HCT116 (cell line): Measurements from ENCODE around the gene TKFC. TPM values are rescaled to one million over a fixed set of nuclear protein-coding genes. Genes with fewer than 3 reads are reported as not detected.
A peak's percentile ranks its signal among the peaks of the same experiment; 100 is the strongest.

Experiments
- ATAC-seq: fragments of 200-7000 bp; cut with Tn5 transposase; 2 replicates; pipeline ENCODE4 v1.9.1; 2020; ENCODE audit warnings: mild to moderate bottlenecking, moderate library complexity
- BruUV-seq: library from RNA; stranded (reverse); fragments of 400-500 nt; replicated peaks from 2 replicates; lab custom pipeline; 2021; lab: Mats Ljungman, UMichigan
- CTCF ChIA-PET: fragments of 300-600 bp; sonication (Branson Sonifier 250); formaldehyde crosslinking; loops from one replicate; lab custom pipeline; 2021; ENCODE audit warnings: antibody characterized with exemption; lab: Charles Lee
- POLR2A ChIA-PET: fragments of 300-600, 350-600 bp; sonication (Branson Sonifier 250); formaldehyde crosslinking; loops from one replicate; lab custom pipeline; 2021; ENCODE audit warnings: antibody characterized with exemption; lab: Charles Lee
- RAD21 ChIA-PET, 2 experiments: fragments of 300-600 bp; sonication (Branson Sonifier 250); formaldehyde crosslinking; loops; one replicate each; lab custom pipeline; 2023; ENCODE audit warnings: low total read pairs in 2 of 2; ENCODE audit not compliant: uncharacterized antibody in 2 of 2, unreplicated experiment in 2 of 2, low non-redundant PET in 1 of 2; lab: Charles Lee
- DNase-seq: peaks from one replicate; pipeline ENCODE4 v3.0.0-alpha.2; 2010; ENCODE audit warnings: low read depth, low spot score
- H2AFZ ChIP-seq: fragments of 200-600 bp; shearing (Covaris generic), sonication (generic); 2 replicates; pipeline ENCODE4 v1.6.1; 2017; ENCODE audit warnings: low read depth, mixed run types, mixed read lengths, antibody characterized with exemption, low read length; ENCODE audit not compliant: poor library complexity, severe bottlenecking
- H3K27ac ChIP-seq: 2 replicates; pipeline ENCODE4 v1.5.1; 2012; ENCODE audit warnings: low read depth, low read length
- H3K27me3 ChIP-seq: fragments of 200-600 bp; sonication (generic); 2 replicates; pipeline ENCODE4 v1.6.1; 2016; ENCODE audit warnings: mixed run types, low read length, mixed read lengths; ENCODE audit not compliant: insufficient read depth
- H3K36me3 ChIP-seq, 2 experiments: fragments of 200-500 bp in 1 of 2; fragments of 200-600 bp in 1 of 2; sonication (Bioruptor generic) in 1 of 2; sonication (generic) in 1 of 2; 2 replicates each; pipeline versions ENCODE4 v1.5.1 to v1.6.1; 2014 to 2016; ENCODE audit warnings: low read length in 2 of 2, inconsistent platforms in 1 of 2, mixed read lengths in 1 of 2, mixed run types in 1 of 2; ENCODE audit not compliant: insufficient read depth in 2 of 2, control insufficient read depth in 1 of 2
- H3K4me1 ChIP-seq, 2 experiments: fragments of 200-600 bp in 1 of 2; sonication (generic) in 1 of 2; 2 replicates each; pipeline versions ENCODE4 v1.5.1 to v1.6.1; 2012 to 2017; ENCODE audit warnings: low read length in 2 of 2, inconsistent platforms in 1 of 2, mild to moderate bottlenecking in 1 of 2, mixed read lengths in 1 of 2, mixed run types in 1 of 2, moderate library complexity in 1 of 2; ENCODE audit not compliant: insufficient read depth in 2 of 2, control insufficient read depth in 1 of 2
- H3K4me2 ChIP-seq: fragments of 200-600 bp; sonication (generic); 2 replicates; pipeline ENCODE4 v1.6.1; 2017; ENCODE audit warnings: mixed run types, low read length, mixed read lengths
- H3K4me3 ChIP-seq, 2 experiments: fragments of 200-600 bp in 1 of 2; sonication (generic) in 1 of 2; replicated peaks in 1 of 2; 2 replicates each; pipeline ENCODE4 v1.5.1; 2011 to 2016; ENCODE audit warnings: low read length in 2 of 2, control low read depth in 1 of 2, low read depth in 1 of 2, mild to moderate bottlenecking in 1 of 2, mixed read lengths in 1 of 2, mixed run types in 1 of 2
- H3K79me2 ChIP-seq: fragments of 200-600 bp; sonication (generic); 2 replicates; pipeline ENCODE4 v1.6.1; 2017; ENCODE audit warnings: mild to moderate bottlenecking, mixed run types, low read length, moderate library complexity, mixed read lengths; ENCODE audit not compliant: insufficient read depth
- H3K9ac ChIP-seq: fragments of 200-600 bp; sonication (generic); 2 replicates; pipeline ENCODE4 v1.6.1; 2016; ENCODE audit warnings: low read length, mixed read lengths
- H3K9me2 ChIP-seq: fragments of 200-600 bp; sonication (generic), shearing (Covaris generic); 2 replicates; pipeline ENCODE4 v1.6.1; 2017; ENCODE audit warnings: mixed run types, mild to moderate bottlenecking, moderate library complexity; ENCODE audit not compliant: insufficient read depth
- H3K9me3 ChIP-seq, 2 experiments: fragments of 200-500 bp in 1 of 2; fragments of 200-600 bp in 1 of 2; sonication (Bioruptor generic) in 1 of 2; sonication (generic) in 1 of 2; 2 replicates each; pipeline ENCODE4 v1.6.1; 2014 to 2017; ENCODE audit warnings: low read length in 2 of 2, mixed read lengths in 2 of 2, inconsistent platforms in 1 of 2, low read depth in 1 of 2, mild to moderate bottlenecking in 1 of 2, mixed run types in 1 of 2, moderate library complexity in 1 of 2; ENCODE audit not compliant: control insufficient read depth in 1 of 2, insufficient read depth in 1 of 2
- H4K20me1 ChIP-seq: fragments of 200-600 bp; sonication (generic), shearing (Covaris generic); 2 replicates; pipeline ENCODE4 v1.6.1; 2017; ENCODE audit warnings: mixed run types, mild to moderate bottlenecking, moderate library complexity; ENCODE audit not compliant: insufficient read depth
- POLR2A ChIP-seq: IDR thresholded peaks from 2 replicates; pipeline ENCODE4 v1.7.0; 2011; ENCODE audit warnings: borderline replicate concordance; ENCODE audit not compliant: insufficient read depth, insufficient read length; ENCODE audit errors: extremely low read depth
- REST ChIP-seq: IDR thresholded peaks from 2 replicates; pipeline ENCODE4 v1.6.1; 2012; ENCODE audit warnings: low read depth
- TCF7L2 ChIP-seq: IDR thresholded peaks from 2 replicates; pipeline ENCODE4 v1.7.0; 2011; ENCODE audit warnings: borderline replicate concordance, inconsistent platforms; ENCODE audit not compliant: insufficient read depth, insufficient read length; ENCODE audit errors: extremely low read depth
- intact Hi-C: fragments of 100-400 bp; cut with micrococcal nuclease; formaldehyde crosslinking; loops from 2 replicates; pipeline ENCODE4 v1.10.0; 2022
- total RNA-seq: library from RNA; stranded (reverse); gene quantifications from one replicate; pipeline ENCODE4 v1.2.1, GENCODE V29; 2021; ENCODE audit not compliant: unreplicated experiment

The TKFC gene
- total RNA-seq, 1 experiment from 2014 or later: 156 TPM

GRCh38 chr11:61333550-61334433 lies 764 bp downstream of the TKFC start:
- BruUV-seq: TSS peak; percentile 79
- POLR2A ChIA-PET: interaction anchor here (0.8 to 2.0 kb wide), 3 partner anchors 28 to 95 kb away, joined by 4 to 7 read pairs (median 4); partner anchors contain the start of genes CPSF7, CYB561A3 and TMEM138
- CTCF ChIA-PET: interaction anchor here (0.6 to 4.6 kb wide), 4 partner anchors 28 to 305 kb away, joined by 4 to 120 read pairs (median 4); partner anchors contain the start of gene CYB561A3
- RAD21 ChIA-PET: interaction anchor here (0.5 to 1.8 kb wide), 3 partner anchors 52 to 304 kb away, joined by 3 to 5 read pairs (median 4); no protein-coding TSS in a partner anchor
- Histone ChIP-seq H3K9me3 (no peaks in the 10 kb centered on the region), H3K9me2 (no peaks in the 10 kb centered on the region), H3K79me2 (peaks cover 66% of the 10 kb centered on the region), H3K36me3 (peaks cover 10% of the 10 kb centered on the region in 2 experiments; a peak in 3 of 4 replicates), H4K20me1 (no peaks in the 10 kb centered on the region), H3K27ac (peak overlapping the region; percentile 92), H3K4me1 (peaks cover 28 to 46% of the 10 kb centered on the region in 2 experiments), H3K4me2 (peak overlapping the region; percentile 93), H3K27me3 (no peaks in the 10 kb centered on the region), H3K9ac (peak overlapping the region; percentile 97), H3K4me3 (peak overlapping the region; percentile 85 to 97), H2AFZ (no peak overlapping the region)
- TF ChIP-seq REST (no peak), TCF7L2 (peak; percentile 92), POLR2A (peak; percentile 9)
- DNase-seq (no peak), ATAC-seq (0 out of 2 replicates have a peak, but pooled peaks have one; percentile 3)
- intact Hi-C loops: loop anchor here (2.0 kb wide), 1 partner anchor 59 kb away; the partner anchor contains the start of gene TMEM216
